Measurements from ENCODE around the gene IGFBP7. TPM values are rescaled to one million over a fixed set of nuclear protein-coding genes. Genes with fewer than 3 reads are reported as not detected.
A peak's percentile ranks its signal among the peaks of the same experiment; 100 is the strongest.
"Not testable (repeated sequence)": the region's sequence is repeated elsewhere in the genome, so short reads cannot be mapped to it uniquely, and the experiment has no call there.

IGFBP7 gene
- total RNA-seq, 1 donor from 2014 or later = 66.8 TPM

DNA sequence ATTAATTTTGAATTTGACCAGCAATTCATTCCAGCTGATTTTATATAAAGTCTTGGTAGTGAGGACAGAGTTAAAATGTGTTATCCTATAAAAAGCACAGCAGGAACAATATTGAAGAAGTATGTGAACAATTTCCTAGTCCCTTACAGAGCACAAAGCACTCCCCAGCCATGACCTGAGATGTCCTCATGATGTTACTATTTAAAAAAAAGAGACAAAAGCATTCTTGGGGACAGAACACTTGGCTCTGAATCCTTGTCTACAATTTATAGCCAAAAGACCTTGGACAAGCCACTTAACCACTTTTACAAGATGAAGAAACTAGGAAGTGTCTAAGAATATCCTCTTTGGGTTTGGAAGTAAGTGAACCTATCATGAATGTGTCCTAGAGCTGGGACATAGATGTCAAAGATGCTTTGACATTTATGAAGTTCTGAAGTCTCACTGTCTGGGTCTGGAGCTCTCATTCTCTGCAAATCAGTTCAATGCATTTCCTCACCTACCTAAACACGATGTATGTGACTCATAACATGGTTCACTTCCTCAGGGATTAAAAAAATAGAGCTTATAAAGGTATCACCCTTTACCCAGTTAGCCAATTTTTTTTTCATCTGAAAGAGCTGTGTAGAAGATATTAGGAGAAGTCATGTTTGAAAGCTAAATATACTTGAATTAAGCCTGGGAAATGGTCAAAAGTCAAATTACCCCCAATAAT, 61.4 kb downstream of the IGFBP7 start:
- H3K36me3 ChIP-seq (ENCODE audit: control insufficient read depth in 3 of 3, insufficient read depth in 3 of 3, low read length in 3 of 3) = no peaks in the 10 kb centered on the region
- H3K4me3 ChIP-seq (ENCODE audit: low read length in 3 of 3) = no peak overlapping the region
- peak overlapping the region; percentile 30 for H3K27ac ChIP-seq (ENCODE audit: low read depth, low read length)
- no peak overlapping the region for H3K9ac ChIP-seq (ENCODE audit: low read depth in 1 of 3, low read length in 3 of 3)
- no peaks in the 10 kb centered on the region for H3K9me3 ChIP-seq (ENCODE audit: control insufficient read depth in 3 of 3, low read length in 3 of 3)
- peaks cover 17 to 32% (median 21%) of the 10 kb centered on the region in 3 donors for H3K4me1 ChIP-seq (ENCODE audit: control insufficient read depth in 3 of 3, insufficient read depth in 3 of 3, low read length in 3 of 3)
- H3K27me3 ChIP-seq (ENCODE audit: control insufficient read depth in 3 of 3, insufficient read depth in 3 of 3, low read length in 3 of 3) = no peaks in the 10 kb centered on the region

DNA sequence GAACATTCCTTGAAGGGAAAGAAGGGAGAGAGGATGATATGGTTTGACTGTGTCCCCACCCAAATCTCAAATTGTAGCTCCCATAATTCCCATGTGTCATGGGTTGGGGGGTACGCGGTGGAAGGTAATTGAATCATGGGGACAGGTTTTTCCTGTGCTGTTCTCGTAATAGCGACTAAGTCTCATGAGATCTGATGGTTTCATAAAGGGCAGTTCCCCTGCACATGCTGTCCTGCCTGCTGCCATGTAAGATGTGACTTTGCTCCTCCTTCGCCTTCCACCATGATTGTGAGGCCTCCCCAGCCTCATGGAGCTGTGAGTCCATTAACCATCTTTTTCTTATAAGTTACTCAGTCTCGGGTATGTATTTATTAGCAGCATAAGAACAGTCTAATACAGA, 63.1 kb downstream of the IGFBP7 start:
- H3K36me3 ChIP-seq (ENCODE audit: control insufficient read depth in 3 of 3, insufficient read depth in 3 of 3, low read length in 3 of 3) = not testable (repeated sequence)
- peak overlapping the region; percentile 33 for H3K27ac ChIP-seq (ENCODE audit: low read depth, low read length)

DNA sequence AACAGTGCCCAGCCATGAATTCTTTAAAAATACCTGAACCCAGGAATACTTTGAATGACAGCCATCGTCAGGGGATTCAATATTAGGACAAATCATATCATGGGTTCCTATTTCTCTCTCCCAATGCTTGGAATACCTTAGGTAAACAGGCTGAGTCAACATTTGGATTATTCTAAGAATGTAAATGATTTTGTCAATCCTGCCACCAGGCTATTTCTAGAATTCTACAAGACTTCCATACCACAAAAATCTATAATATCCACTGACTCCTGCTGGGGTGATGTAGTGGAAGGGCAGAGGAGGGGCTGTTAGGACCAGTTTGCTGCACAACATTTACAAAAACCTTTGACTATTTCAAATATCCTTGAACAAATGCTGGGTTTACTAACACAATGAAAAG, 65.2 kb downstream of the IGFBP7 start:
- Histone ChIP-seq H3K4me3 (ENCODE audit: low read length in 3 of 3) (no peak overlapping the region), H3K27ac (ENCODE audit: low read depth, low read length) (peak overlapping the region; percentile 82), H3K4me1 (ENCODE audit: control insufficient read depth in 3 of 3, insufficient read depth in 3 of 3, low read length in 3 of 3) (peaks cover 6 to 24% (median 18%) of the 10 kb centered on the region in 3 donors), H3K27me3 (ENCODE audit: control insufficient read depth in 3 of 3, insufficient read depth in 3 of 3, low read length in 3 of 3) (no peaks in the 10 kb centered on the region), H3K36me3 (ENCODE audit: control insufficient read depth in 3 of 3, insufficient read depth in 3 of 3, low read length in 3 of 3) (peaks cover 0 to 4% (median 0%) of the 10 kb centered on the region in 3 donors), H3K9ac (ENCODE audit: low read depth in 1 of 3, low read length in 3 of 3) (no peak overlapping the region), H3K9me3 (ENCODE audit: control insufficient read depth in 3 of 3, low read length in 3 of 3) (no peaks in the 10 kb centered on the region)

More for the DNA sequence above, 63.1 kb downstream of the IGFBP7 start:
- not testable (repeated sequence) for H3K4me3 ChIP-seq (ENCODE audit: low read length in 3 of 3); H3K9ac ChIP-seq (ENCODE audit: low read depth in 1 of 3, low read length in 3 of 3); H3K27me3 ChIP-seq (ENCODE audit: control insufficient read depth in 3 of 3, insufficient read depth in 3 of 3, low read length in 3 of 3); H3K9me3 ChIP-seq (ENCODE audit: control insufficient read depth in 3 of 3, low read length in 3 of 3)
- H3K4me1 ChIP-seq (ENCODE audit: control insufficient read depth in 3 of 3, insufficient read depth in 3 of 3, low read length in 3 of 3) = peaks cover 20 to 25% (median 24%) of the 10 kb centered on the region in 3 donors

DNA sequence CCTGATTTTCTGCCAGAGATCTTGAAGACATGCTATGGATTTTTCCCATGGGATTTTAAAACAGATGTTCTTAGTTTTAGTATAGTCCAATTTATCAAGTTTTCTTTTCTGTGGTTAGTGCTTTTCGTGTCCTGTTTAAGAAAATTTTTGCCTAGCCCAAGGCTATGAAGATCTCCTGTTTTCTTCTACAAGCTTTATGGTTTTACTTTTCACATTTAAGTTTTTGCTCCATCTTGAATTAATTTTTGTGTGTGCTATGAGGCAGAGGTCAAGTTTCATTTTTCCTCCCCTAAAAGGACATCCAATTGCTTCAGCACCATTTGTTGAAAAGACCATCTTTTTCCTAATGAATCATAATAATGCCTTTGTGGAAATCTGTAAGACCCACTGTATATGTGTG, 65.9 kb downstream of the IGFBP7 start:
- Histone ChIP-seq H3K27ac (ENCODE audit: low read depth, low read length) (peak overlapping the region; percentile 82), H3K9ac (ENCODE audit: low read depth in 1 of 3, low read length in 3 of 3) (no peak overlapping the region), H3K27me3 (ENCODE audit: control insufficient read depth in 3 of 3, insufficient read depth in 3 of 3, low read length in 3 of 3) (no peaks in the 10 kb centered on the region), H3K4me3 (ENCODE audit: low read length in 3 of 3) (peak overlapping the region in 1 of 3 donors; percentile 23), H3K9me3 (ENCODE audit: control insufficient read depth in 3 of 3, low read length in 3 of 3) (no peaks in the 10 kb centered on the region), H3K36me3 (ENCODE audit: control insufficient read depth in 3 of 3, insufficient read depth in 3 of 3, low read length in 3 of 3) (peaks cover 0 to 4% (median 0%) of the 10 kb centered on the region in 3 donors), H3K4me1 (ENCODE audit: control insufficient read depth in 3 of 3, insufficient read depth in 3 of 3, low read length in 3 of 3) (peaks cover 6 to 21% (median 18%) of the 10 kb centered on the region in 3 donors)

DNA sequence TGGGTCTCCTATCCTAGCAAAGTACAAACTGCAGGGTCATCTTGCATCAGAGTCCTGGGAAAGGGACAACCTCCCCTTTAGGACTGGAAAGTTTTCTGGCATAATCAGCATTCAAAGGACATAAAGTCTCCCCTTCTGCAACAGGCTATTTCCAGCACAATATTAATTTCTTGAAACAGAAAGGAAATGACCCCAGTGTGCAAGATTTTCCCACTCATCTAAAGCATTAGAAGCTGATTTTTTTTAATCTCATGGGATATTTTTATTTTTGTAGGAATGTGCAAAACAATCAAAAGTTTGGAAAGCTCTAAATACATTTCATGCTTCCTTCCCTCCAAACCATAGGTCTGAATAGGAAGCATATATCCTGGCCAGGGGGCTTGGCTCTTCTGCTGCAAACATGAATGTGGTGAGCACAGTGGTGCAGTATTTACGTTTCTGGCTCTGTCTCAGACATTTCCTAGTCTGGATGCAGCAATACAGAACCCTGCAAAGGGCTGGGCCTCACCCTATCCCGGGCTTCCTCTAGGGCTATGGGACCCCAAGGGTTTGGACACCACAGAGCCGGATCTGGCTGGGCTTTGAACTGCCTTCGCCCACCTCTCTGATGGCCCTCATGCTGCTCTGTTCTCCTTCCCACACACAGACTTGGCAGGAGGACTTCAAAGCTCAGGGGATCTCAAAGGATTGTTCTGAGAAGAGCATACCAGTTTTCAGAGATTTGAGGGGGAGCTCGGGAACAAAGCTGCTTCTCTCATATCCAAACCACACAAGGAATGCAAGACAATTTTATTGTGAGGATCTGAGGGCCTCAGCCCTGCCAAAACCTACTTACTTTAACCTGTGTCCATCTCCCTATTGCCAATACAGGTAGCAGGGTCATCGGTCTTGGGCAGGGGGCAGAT, 66.6 kb downstream of the IGFBP7 start:
- Histone ChIP-seq H3K27me3 (ENCODE audit: control insufficient read depth in 3 of 3, insufficient read depth in 3 of 3, low read length in 3 of 3) (no peaks in the 10 kb centered on the region), H3K27ac (ENCODE audit: low read depth, low read length) (peak overlapping the region; percentile 82), H3K4me1 (ENCODE audit: control insufficient read depth in 3 of 3, insufficient read depth in 3 of 3, low read length in 3 of 3) (peaks cover 6 to 18% (median 18%) of the 10 kb centered on the region in 3 donors), H3K36me3 (ENCODE audit: control insufficient read depth in 3 of 3, insufficient read depth in 3 of 3, low read length in 3 of 3) (peaks cover 0 to 4% (median 0%) of the 10 kb centered on the region in 3 donors), H3K9ac (ENCODE audit: low read depth in 1 of 3, low read length in 3 of 3) (peak overlapping the region in 1 of 3 donors; percentile 8), H3K4me3 (ENCODE audit: low read length in 3 of 3) (peak overlapping the region in 2 of 3 donors; percentile 30 to 49), H3K9me3 (ENCODE audit: control insufficient read depth in 3 of 3, low read length in 3 of 3) (no peaks in the 10 kb centered on the region)

DNA sequence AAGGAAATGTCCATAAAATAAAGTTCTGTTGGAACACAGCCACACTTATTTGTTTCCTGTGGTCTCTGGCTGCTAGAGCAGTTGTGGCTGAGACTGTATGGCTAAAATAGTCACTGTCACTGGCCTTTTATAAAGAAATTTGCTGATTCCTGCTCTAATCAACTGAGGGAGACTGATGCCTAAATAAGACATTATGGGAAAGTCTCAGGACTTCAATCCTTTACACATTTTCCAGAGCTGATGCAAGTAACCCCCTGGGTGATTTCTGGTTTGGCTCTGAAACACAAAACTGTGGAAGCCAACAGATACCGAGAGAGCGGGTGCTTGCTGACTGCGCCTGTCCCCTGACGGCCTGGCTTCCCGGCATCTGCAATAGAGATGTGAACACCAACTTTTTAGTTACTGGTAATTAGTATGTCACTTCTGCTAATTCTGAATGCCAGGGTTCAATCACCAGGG, 67.4 kb downstream of the IGFBP7 start:
- peaks cover 6 to 21% (median 18%) of the 10 kb centered on the region in 3 donors for H3K4me1 ChIP-seq (ENCODE audit: control insufficient read depth in 3 of 3, insufficient read depth in 3 of 3, low read length in 3 of 3)
- H3K9me3 ChIP-seq (ENCODE audit: control insufficient read depth in 3 of 3, low read length in 3 of 3) = no peaks in the 10 kb centered on the region
- peak overlapping the region in 1 of 3 donors; percentile 9 for H3K4me3 ChIP-seq (ENCODE audit: low read length in 3 of 3)
- H3K27me3 ChIP-seq (ENCODE audit: control insufficient read depth in 3 of 3, insufficient read depth in 3 of 3, low read length in 3 of 3) = peaks cover 0 to 3% (median 0%) of the 10 kb centered on the region in 3 donors
- H3K9ac ChIP-seq (ENCODE audit: low read depth in 1 of 3, low read length in 3 of 3) = peak overlapping the region in 1 of 3 donors; percentile 33
- H3K27ac ChIP-seq (ENCODE audit: low read depth, low read length) = peak overlapping the region; percentile 82
- peaks cover 0 to 4% (median 2%) of the 10 kb centered on the region in 3 donors for H3K36me3 ChIP-seq (ENCODE audit: control insufficient read depth in 3 of 3, insufficient read depth in 3 of 3, low read length in 3 of 3)

DNA sequence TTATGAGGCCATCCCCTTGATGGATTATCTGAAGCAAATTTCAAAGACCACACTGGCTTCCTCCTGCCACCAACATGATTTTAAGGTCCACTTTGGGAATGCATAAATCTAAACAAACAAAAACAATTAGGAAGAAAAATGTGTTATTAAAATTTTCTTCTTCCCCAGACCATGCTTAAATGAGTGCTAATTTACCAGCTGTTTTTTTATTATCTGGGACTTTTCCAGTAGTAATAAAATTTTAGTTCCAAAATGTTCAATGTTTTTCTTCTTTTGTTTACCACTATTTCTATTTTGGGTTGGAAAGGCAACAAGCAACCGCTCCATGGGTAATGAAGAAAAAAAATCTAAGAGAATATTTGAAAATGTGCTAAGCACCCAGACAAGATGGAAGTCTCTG, 69.2 kb downstream of the IGFBP7 start:
- Histone ChIP-seq H3K27me3 (ENCODE audit: control insufficient read depth in 3 of 3, insufficient read depth in 3 of 3, low read length in 3 of 3) (peaks cover 0 to 3% (median 0%) of the 10 kb centered on the region in 3 donors), H3K4me3 (ENCODE audit: low read length in 3 of 3) (no peak overlapping the region), H3K36me3 (ENCODE audit: control insufficient read depth in 3 of 3, insufficient read depth in 3 of 3, low read length in 3 of 3) (peaks cover 0 to 4% (median 2%) of the 10 kb centered on the region in 3 donors), H3K9ac (ENCODE audit: low read depth in 1 of 3, low read length in 3 of 3) (no peak overlapping the region), H3K27ac (ENCODE audit: low read depth, low read length) (no peak overlapping the region), H3K4me1 (ENCODE audit: control insufficient read depth in 3 of 3, insufficient read depth in 3 of 3, low read length in 3 of 3) (peaks cover 6 to 21% (median 13%) of the 10 kb centered on the region in 3 donors), H3K9me3 (ENCODE audit: control insufficient read depth in 3 of 3, low read length in 3 of 3) (no peaks in the 10 kb centered on the region)

DNA sequence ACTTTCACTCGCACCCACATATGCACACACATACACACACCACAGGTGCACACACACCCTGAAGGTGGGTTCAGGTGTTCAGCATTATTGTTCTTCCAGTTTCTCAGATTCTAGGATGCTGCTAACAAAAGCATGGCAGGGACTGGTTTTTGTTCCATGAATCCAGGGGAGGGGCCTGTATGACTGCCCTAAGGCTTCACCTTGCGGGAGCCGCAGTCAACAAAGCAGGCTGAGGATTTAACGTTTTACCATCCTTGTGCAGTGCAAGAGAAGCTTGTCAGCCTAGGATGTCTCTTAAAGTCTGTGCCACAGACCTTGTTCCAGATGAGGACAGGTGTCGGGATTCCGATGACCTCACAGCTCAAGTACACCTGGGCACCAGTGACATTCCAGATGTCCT, 69.7 kb downstream of the IGFBP7 start:
- H3K9ac ChIP-seq (ENCODE audit: low read depth in 1 of 3, low read length in 3 of 3) = no peak overlapping the region
- peaks cover 6 to 21% (median 11%) of the 10 kb centered on the region in 3 donors for H3K4me1 ChIP-seq (ENCODE audit: control insufficient read depth in 3 of 3, insufficient read depth in 3 of 3, low read length in 3 of 3)
- no peak overlapping the region for H3K27ac ChIP-seq (ENCODE audit: low read depth, low read length)
- peaks cover 0 to 3% (median 0%) of the 10 kb centered on the region in 3 donors for H3K27me3 ChIP-seq (ENCODE audit: control insufficient read depth in 3 of 3, insufficient read depth in 3 of 3, low read length in 3 of 3)
- H3K9me3 ChIP-seq (ENCODE audit: control insufficient read depth in 3 of 3, low read length in 3 of 3) = no peaks in the 10 kb centered on the region
- H3K4me3 ChIP-seq (ENCODE audit: low read length in 3 of 3) = no peak overlapping the region
- H3K36me3 ChIP-seq (ENCODE audit: control insufficient read depth in 3 of 3, insufficient read depth in 3 of 3, low read length in 3 of 3) = peaks cover 0 to 4% (median 2%) of the 10 kb centered on the region in 3 donors

DNA sequence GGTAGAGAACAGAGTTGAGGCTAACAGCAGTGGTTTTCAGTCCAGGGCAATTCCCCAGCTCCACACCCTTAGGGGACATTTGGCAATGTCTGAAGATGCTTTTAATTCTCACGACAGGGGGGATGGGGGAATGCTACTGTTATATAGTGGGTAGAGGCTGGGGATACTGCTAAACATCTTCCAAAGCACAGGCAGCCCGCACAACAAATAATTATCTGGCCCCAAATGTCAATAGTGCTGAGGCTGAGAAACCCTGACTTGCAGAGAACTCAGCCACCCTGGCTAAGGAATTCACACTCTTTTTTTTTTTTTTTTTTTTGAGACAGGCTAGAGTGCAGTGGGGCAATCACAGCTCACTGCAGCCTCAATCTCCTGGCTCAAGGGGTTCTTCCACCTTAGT, 70.8 kb downstream of the IGFBP7 start:
- H3K9ac ChIP-seq (ENCODE audit: low read depth in 1 of 3, low read length in 3 of 3) = no peak overlapping the region
- H3K27ac ChIP-seq (ENCODE audit: low read depth, low read length) = no peak overlapping the region
- no peak overlapping the region for H3K4me3 ChIP-seq (ENCODE audit: low read length in 3 of 3)
- H3K36me3 ChIP-seq (ENCODE audit: control insufficient read depth in 3 of 3, insufficient read depth in 3 of 3, low read length in 3 of 3) = peaks cover 0 to 4% (median 2%) of the 10 kb centered on the region in 3 donors
- no peaks in the 10 kb centered on the region for H3K9me3 ChIP-seq (ENCODE audit: control insufficient read depth in 3 of 3, low read length in 3 of 3)
- peaks cover 0 to 21% (median 10%) of the 10 kb centered on the region in 3 donors for H3K4me1 ChIP-seq (ENCODE audit: control insufficient read depth in 3 of 3, insufficient read depth in 3 of 3, low read length in 3 of 3)
- peaks cover 0 to 3% (median 0%) of the 10 kb centered on the region in 3 donors for H3K27me3 ChIP-seq (ENCODE audit: control insufficient read depth in 3 of 3, insufficient read depth in 3 of 3, low read length in 3 of 3)
